IPS-18a (cell line): ENCODE data around the gene DCP1B.

Experiments used
- H3K27ac ChIP-seq: one replicate; pipeline ENCODE4 v1.5.1; 2013; ENCODE audit warnings: low read length
- H3K27me3 ChIP-seq: one replicate; pipeline ENCODE4 v1.6.1; 2013; ENCODE audit warnings: mild to moderate bottlenecking, low read length; ENCODE audit not compliant: control insufficient read depth, insufficient read depth
- H3K36me3 ChIP-seq: one replicate; pipeline ENCODE4 v1.6.1; 2013; ENCODE audit warnings: low read depth, low read length; ENCODE audit not compliant: control insufficient read depth
- H3K4me1 ChIP-seq: one replicate; pipeline ENCODE4 v1.6.1; 2013; ENCODE audit warnings: low read depth, low read length; ENCODE audit not compliant: control insufficient read depth
- H3K4me3 ChIP-seq: one replicate; pipeline ENCODE4 v1.5.1; 2013; ENCODE audit warnings: low read length
- H3K9ac ChIP-seq: one replicate; pipeline ENCODE4 v1.6.1; 2013; ENCODE audit warnings: mild to moderate bottlenecking, low read length, moderate library complexity
- H3K9me3 ChIP-seq: one replicate; pipeline ENCODE4 v1.6.1; 2013; ENCODE audit warnings: low read depth, low read length; ENCODE audit not compliant: control insufficient read depth

DCP1B gene

DNA sequence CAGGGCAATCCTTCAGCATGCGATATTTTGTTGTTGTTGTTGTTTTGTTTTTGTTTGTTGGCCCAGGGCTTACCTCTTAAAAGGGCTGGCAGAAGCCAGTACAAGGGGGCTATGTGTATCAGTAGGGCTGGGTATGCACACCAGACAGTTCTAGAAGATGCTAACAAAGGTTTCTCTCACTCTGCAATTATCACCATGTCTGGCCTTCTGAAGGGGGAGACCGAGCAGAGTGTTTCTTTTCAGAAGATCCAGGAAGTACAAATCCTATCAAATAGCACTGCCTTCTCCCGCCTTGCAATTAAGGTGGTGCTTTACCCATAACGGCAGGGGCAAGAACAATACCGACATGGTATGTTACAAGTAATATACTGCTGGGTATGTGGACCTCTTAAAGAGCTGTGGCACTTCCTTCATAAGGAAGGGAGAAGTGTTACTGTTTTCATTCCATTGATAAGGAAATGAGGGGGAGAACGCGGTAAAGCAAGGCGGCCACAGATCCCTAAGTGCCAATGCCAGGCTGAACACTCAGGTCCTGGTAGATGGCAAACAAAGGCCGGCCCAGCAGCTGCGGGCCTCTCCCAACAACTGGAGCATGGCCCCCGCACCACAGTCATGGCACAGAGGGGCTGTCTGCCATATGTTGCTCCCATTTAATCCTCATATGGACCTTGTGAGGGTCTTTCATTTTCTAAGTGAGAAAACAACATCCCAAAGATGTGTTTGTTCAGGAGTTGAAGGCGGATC lies 66.6 kb downstream of the DCP1B start:
- Histone ChIP-seq H3K9ac (no peak overlapping the region), H3K27ac (no peak overlapping the region)

DNA sequence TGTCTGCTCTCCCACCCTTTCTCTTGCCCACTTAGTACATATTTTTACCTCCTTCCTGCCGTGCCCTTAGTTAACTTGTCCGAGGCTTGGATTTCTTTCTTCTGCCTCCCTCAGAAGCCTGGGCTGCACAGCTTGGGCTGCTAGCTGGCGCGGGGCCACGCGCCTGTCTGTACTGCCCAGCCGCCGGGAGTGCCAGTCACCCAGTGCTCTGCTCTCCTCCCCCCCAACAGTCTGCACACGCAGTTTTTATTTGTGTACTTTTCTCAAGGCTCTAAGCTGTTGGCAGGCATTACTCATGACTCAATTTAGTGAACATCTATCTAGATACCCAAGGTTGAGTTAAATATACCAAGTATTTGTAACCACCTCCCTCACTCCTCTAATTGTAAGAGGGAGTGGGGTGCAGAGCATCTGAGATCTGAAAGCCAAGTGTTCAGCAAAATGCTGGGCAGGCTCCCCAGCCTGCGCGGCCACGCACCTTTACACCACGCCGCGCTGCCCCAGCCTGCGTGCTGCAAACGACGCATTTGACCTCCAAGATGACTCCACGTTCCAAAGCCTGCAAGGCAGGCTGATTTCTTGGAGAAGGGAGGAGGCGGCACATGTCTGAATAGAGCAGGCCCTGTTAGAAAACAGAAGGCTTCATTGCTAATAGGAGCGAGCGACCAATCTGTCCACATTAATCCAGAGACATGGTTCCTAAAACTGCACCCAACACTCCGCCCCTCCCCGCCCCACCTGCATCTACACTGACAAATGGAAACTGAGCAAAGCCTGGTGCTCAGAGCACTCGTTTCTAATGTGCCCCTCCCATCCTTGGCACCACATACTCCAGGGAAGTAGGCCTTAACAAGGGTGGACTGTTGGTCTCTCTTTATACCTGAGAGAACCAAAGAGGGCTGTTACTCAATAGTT lies 67.6 kb downstream of the DCP1B start:
- H3K27me3 ChIP-seq = no peaks in the 10 kb centered on the region
- H3K36me3 ChIP-seq = peaks cover 3% of the 10 kb centered on the region
- no peak overlapping the region for H3K4me3 ChIP-seq
- no peak overlapping the region for H3K27ac ChIP-seq
- H3K9me3 ChIP-seq = no peaks in the 10 kb centered on the region
- no peak overlapping the region for H3K9ac ChIP-seq
- H3K4me1 ChIP-seq = peaks cover 6% of the 10 kb centered on the region

More for the DNA sequence above, 66.6 kb downstream of the DCP1B start:
- no peaks in the 10 kb centered on the region for H3K9me3 ChIP-seq
- peaks cover 3% of the 10 kb centered on the region for H3K36me3 ChIP-seq
- peaks cover 6% of the 10 kb centered on the region for H3K4me1 ChIP-seq
- H3K4me3 ChIP-seq = no peak overlapping the region
- H3K27me3 ChIP-seq = no peaks in the 10 kb centered on the region

DNA sequence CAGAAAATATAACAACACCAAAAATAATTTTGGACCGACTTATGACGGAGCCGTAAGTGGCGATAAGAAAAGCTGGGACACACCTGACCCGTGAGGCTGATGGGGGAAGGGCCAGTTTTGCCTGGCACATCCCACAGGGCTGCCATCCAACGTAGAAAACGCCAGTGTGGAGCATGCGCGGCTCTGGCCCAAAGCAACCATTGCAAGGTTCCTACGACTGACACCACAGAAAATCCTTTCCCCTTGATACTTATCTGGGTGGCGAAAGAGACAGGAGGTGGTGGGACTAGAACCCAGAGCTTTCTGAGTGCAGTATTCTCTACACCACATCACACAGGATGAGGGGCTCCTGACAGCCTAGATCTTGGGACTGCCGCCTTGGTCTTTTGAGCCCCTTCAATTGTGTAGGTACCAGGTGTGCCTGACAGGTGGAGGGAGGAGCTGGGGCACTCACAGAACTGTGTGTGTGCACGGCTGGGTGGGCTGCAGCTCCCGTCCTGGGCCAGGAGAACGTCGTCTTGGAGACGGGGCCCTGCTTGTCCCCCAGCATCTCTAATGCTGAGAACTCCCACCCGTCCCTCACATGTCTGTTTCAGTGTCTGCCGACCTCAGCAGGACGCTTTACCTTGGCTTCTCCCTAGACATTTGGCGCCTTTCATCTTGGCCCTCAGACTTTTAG lies 68.4 kb downstream of the DCP1B start:
- Histone ChIP-seq H3K9ac (no peak overlapping the region), H3K9me3 (no peaks in the 10 kb centered on the region), H3K27ac (no peak overlapping the region), H3K36me3 (no peaks in the 10 kb centered on the region), H3K27me3 (no peaks in the 10 kb centered on the region), H3K4me3 (no peak overlapping the region), H3K4me1 (peaks cover 6% of the 10 kb centered on the region)

DNA sequence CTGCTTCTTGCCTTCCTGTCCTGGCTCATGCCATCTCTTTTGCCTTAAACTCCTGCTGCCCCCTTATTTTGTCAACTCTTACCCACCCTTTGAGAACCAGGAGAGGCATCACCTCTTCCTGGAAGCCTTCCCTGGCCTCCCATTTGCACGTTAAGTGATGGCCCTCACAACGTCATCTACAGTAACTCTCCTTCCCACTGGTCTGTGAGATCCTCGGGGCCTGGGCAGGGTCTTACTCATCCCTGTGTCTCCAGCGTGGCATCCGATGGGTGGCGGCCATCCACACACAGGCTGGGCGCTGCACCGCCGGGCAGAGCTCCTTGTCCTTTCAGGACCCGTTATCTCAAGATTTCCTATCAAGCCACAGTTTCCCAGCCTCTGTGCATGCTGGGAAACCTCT lies 69.0 kb downstream of the DCP1B start:
- Histone ChIP-seq H3K27me3 (no peaks in the 10 kb centered on the region), H3K36me3 (no peaks in the 10 kb centered on the region), H3K9ac (no peak overlapping the region), H3K27ac (no peak overlapping the region), H3K9me3 (no peaks in the 10 kb centered on the region), H3K4me1 (peaks cover 6% of the 10 kb centered on the region), H3K4me3 (no peak overlapping the region)

DNA sequence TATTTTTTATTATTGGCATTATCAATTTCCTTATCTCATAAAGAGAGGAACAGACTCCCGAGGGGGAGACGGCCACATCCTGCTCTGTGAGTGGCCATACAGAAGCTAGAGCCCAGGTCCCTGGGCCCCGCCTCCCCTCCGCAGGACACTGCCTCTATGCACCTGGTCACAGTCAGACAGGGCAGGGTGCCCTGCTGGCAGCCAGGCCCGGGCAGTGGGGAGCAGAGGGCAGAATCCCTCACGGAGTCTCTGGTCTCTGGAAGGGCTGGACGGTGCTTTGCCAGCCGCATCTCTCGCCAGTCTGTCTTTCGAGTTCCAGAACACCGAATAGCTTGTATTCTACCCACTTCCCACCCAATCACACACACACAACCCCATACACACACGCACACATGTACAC lies 69.4 kb downstream of the DCP1B start:
- no peak overlapping the region for H3K27ac ChIP-seq
- no peak overlapping the region for H3K4me3 ChIP-seq
- no peak overlapping the region for H3K9ac ChIP-seq
- peaks cover 5% of the 10 kb centered on the region for H3K4me1 ChIP-seq
- no peaks in the 10 kb centered on the region for H3K36me3 ChIP-seq
- no peaks in the 10 kb centered on the region for H3K9me3 ChIP-seq
- H3K27me3 ChIP-seq = no peaks in the 10 kb centered on the region

DNA sequence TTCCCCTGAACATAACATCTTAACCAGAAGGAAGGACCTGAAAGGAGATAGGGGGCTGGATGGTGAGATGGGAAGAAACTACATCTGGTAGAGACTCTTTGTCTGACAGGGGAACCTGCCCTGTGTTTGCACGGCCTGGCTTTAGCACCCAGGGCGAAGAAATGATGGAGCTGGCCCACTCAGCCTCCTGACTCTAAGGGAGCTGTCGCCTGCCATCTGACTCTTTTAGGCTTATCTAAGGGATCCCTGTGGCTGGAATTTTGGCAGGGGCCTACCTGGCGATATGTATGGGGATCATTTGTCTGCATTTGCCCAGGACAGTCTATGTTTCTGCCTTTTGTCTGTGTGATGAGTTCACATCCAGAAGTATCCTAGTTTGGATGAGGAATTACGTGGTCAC lies 70.2 kb downstream of the DCP1B start:
- Histone ChIP-seq H3K9me3 (no peaks in the 10 kb centered on the region), H3K9ac (no peak overlapping the region), H3K27ac (no peak overlapping the region), H3K36me3 (no peaks in the 10 kb centered on the region), H3K27me3 (no peaks in the 10 kb centered on the region), H3K4me3 (no peak overlapping the region), H3K4me1 (no peaks in the 10 kb centered on the region)

DNA sequence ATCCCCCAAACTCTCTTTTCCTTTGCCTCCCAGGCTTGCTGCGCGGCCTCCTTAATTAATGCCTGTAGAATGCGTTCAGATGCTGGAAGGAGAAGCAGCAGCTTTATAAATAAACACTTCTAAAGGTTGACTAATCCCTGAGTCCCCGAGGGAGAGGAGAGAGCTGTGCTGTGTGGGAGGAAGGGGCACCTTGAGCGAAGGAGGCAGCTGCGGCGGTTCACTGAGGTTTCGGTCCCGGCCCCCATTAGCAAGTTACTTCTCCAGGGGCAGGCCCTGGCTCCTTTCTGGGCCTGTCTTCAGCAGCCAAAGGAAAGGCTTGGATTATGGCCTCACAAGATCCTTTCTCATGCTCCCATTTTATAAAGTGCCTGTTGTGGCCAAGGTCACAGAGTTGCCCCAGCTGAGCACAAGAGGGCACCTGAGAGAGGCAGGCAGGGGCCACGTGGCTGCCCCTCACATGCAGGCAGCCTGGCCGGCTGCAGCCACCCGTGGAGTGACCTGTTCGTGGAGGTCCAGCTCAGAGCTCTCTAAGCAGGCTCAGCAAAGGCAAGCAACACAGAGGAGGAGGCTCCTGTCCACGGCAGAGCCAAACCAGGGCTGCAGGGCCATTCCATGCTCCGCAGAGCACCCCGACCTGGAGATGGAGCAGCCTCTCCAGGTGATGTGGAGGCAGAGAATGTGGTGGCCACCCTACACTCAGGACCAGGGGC lies 70.8 kb downstream of the DCP1B start:
- Histone ChIP-seq H3K27me3 (no peaks in the 10 kb centered on the region), H3K9me3 (no peaks in the 10 kb centered on the region), H3K9ac (no peak overlapping the region), H3K27ac (no peak overlapping the region), H3K4me1 (no peaks in the 10 kb centered on the region), H3K4me3 (no peak overlapping the region), H3K36me3 (no peaks in the 10 kb centered on the region)

DNA sequence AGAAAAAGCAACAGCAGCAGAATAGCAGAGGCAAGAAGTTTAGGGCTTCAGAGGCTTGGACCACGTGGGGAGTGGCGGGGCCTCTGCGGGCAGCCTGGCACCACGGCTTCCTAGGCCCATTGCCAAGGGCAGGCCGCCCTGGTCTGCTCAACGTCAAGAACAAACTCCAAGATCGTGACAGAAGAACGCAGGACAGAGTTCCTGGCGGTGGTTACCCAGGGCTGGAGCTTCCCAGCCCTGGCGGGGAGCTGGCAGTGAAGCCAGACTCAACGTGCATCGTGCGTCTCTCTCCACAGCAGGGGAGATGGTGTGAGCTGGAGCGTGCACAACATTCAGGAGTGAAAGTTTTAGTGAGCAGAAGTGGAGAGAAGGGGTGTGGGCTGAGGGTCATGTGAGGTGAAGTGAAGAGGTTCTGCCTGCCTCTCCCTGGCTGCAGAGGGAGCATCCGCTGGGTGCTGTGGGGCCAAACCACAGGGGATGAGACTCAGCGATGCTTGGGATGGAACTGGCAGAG lies 71.9 kb downstream of the DCP1B start:
- Histone ChIP-seq H3K27ac (no peak overlapping the region), H3K4me3 (no peak overlapping the region), H3K9me3 (no peaks in the 10 kb centered on the region), H3K4me1 (no peaks in the 10 kb centered on the region), H3K27me3 (no peaks in the 10 kb centered on the region), H3K9ac (no peak overlapping the region), H3K36me3 (no peaks in the 10 kb centered on the region)

DNA sequence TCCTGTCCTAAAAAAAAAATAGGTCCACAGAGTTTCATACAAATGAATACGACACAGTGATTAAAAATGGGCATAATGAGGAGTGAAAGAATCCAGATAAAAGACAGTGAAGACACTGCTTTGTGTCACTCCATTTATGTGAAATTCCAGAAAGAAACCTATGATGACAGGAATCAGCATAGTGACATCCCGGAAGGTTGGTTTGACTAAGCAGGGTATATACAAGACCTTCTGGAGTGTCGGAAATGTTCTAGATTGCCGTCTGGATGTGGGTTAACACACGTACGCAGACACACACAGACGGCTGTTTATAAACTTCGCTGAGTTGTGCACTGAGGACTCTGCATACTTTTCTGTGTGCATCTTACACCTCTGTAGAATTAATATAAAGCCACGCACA lies 72.6 kb downstream of the DCP1B start:
- H3K4me3 ChIP-seq = no peak overlapping the region
- no peak overlapping the region for H3K27ac ChIP-seq
- no peaks in the 10 kb centered on the region for H3K27me3 ChIP-seq
- no peak overlapping the region for H3K9ac ChIP-seq
- no peaks in the 10 kb centered on the region for H3K36me3 ChIP-seq
- H3K4me1 ChIP-seq = no peaks in the 10 kb centered on the region
- no peaks in the 10 kb centered on the region for H3K9me3 ChIP-seq

DNA sequence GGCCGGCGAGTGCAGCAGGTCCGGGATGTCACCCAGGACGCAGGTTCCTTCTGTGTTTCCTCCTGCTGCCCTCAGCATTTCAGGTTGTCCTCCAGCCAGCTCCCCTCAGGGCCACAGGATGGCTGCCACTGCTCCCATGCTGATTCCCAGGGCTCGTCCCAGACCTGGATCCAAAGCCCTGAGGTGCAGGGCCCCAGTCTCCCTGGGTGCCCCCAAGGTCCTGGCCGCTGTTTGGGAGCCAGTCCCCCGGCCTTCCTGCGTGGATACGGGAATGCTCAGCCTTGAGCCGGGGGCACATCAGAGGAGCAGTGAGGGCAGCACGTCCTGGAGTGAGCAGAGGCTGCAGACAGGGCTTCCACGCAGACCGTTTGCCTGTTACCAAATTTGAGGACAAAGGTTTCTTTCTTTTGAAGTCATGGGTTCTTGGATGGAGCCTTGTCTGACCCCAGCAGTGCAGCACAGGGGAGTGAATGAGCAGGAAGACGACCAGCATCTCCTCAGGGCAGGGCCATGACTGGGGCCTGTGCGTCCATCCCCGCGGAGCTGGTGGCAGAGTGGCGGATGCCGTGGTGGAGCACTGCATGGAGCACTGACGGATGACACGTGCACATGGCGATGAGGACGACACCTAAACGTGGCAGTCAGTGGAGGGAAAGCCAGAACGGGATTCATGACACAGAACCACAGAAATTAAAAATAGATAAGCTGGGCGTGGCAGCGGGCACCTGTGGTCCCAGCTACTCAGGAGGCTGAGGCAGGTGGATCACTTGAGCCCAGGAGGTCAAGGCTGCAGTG lies 73.3 kb downstream of the DCP1B start:
- Histone ChIP-seq H3K27me3 (no peaks in the 10 kb centered on the region), H3K4me3 (no peak overlapping the region), H3K36me3 (no peaks in the 10 kb centered on the region), H3K9me3 (no peaks in the 10 kb centered on the region), H3K27ac (no peak overlapping the region), H3K4me1 (no peaks in the 10 kb centered on the region), H3K9ac (no peak overlapping the region)
